HCT116 (cell line): ENCODE data around the gene ANAPC5. TPM values are rescaled to one million over a fixed set of nuclear protein-coding genes. Genes with fewer than 3 reads are reported as not detected.

Experiments
- ATAC-seq: fragments of 200-7000 bp; cut with Tn5 transposase; 2 replicates; pipeline ENCODE4 v1.9.1; 2020; ENCODE audit warnings: mild to moderate bottlenecking, moderate library complexity
- BruUV-seq: library from RNA; stranded (reverse); fragments of 400-500 nt; replicated peaks from 2 replicates; lab custom pipeline; 2021; lab: Mats Ljungman, UMichigan
- CTCF ChIA-PET: fragments of 300-600 bp; sonication (Branson Sonifier 250); formaldehyde crosslinking; loops from one replicate; lab custom pipeline; 2021; ENCODE audit warnings: antibody characterized with exemption; lab: Charles Lee
- POLR2A ChIA-PET: fragments of 300-600, 350-600 bp; sonication (Branson Sonifier 250); formaldehyde crosslinking; loops from one replicate; lab custom pipeline; 2021; ENCODE audit warnings: antibody characterized with exemption; lab: Charles Lee
- RAD21 ChIA-PET, 2 experiments: fragments of 300-600 bp; sonication (Branson Sonifier 250); formaldehyde crosslinking; loops; one replicate each; lab custom pipeline; 2023; ENCODE audit warnings: low total read pairs in 2 of 2; ENCODE audit not compliant: uncharacterized antibody in 2 of 2, unreplicated experiment in 2 of 2, low non-redundant PET in 1 of 2; lab: Charles Lee
- DNase-seq: peaks from one replicate; pipeline ENCODE4 v3.0.0-alpha.2; 2010; ENCODE audit warnings: low read depth, low spot score
- H2AFZ ChIP-seq: fragments of 200-600 bp; shearing (Covaris generic), sonication (generic); 2 replicates; pipeline ENCODE4 v1.6.1; 2017; ENCODE audit warnings: low read depth, mixed run types, mixed read lengths, antibody characterized with exemption, low read length; ENCODE audit not compliant: poor library complexity, severe bottlenecking
- H3K27ac ChIP-seq: 2 replicates; pipeline ENCODE4 v1.5.1; 2012; ENCODE audit warnings: low read depth, low read length
- H3K27me3 ChIP-seq: fragments of 200-600 bp; sonication (generic); 2 replicates; pipeline ENCODE4 v1.6.1; 2016; ENCODE audit warnings: mixed run types, low read length, mixed read lengths; ENCODE audit not compliant: insufficient read depth
- H3K36me3 ChIP-seq, 2 experiments: fragments of 200-500 bp in 1 of 2; fragments of 200-600 bp in 1 of 2; sonication (Bioruptor generic) in 1 of 2; sonication (generic) in 1 of 2; 2 replicates each; pipeline versions ENCODE4 v1.5.1 to v1.6.1; 2014 to 2016; ENCODE audit warnings: low read length in 2 of 2, inconsistent platforms in 1 of 2, mixed read lengths in 1 of 2, mixed run types in 1 of 2; ENCODE audit not compliant: insufficient read depth in 2 of 2, control insufficient read depth in 1 of 2
- H3K4me1 ChIP-seq, 2 experiments: fragments of 200-600 bp in 1 of 2; sonication (generic) in 1 of 2; 2 replicates each; pipeline versions ENCODE4 v1.5.1 to v1.6.1; 2012 to 2017; ENCODE audit warnings: low read length in 2 of 2, inconsistent platforms in 1 of 2, mild to moderate bottlenecking in 1 of 2, mixed read lengths in 1 of 2, mixed run types in 1 of 2, moderate library complexity in 1 of 2; ENCODE audit not compliant: insufficient read depth in 2 of 2, control insufficient read depth in 1 of 2
- H3K4me2 ChIP-seq: fragments of 200-600 bp; sonication (generic); 2 replicates; pipeline ENCODE4 v1.6.1; 2017; ENCODE audit warnings: mixed run types, low read length, mixed read lengths
- H3K4me3 ChIP-seq, 2 experiments: fragments of 200-600 bp in 1 of 2; sonication (generic) in 1 of 2; replicated peaks in 1 of 2; 2 replicates each; pipeline ENCODE4 v1.5.1; 2011 to 2016; ENCODE audit warnings: low read length in 2 of 2, control low read depth in 1 of 2, low read depth in 1 of 2, mild to moderate bottlenecking in 1 of 2, mixed read lengths in 1 of 2, mixed run types in 1 of 2
- H3K79me2 ChIP-seq: fragments of 200-600 bp; sonication (generic); 2 replicates; pipeline ENCODE4 v1.6.1; 2017; ENCODE audit warnings: mild to moderate bottlenecking, mixed run types, low read length, moderate library complexity, mixed read lengths; ENCODE audit not compliant: insufficient read depth
- H3K9ac ChIP-seq: fragments of 200-600 bp; sonication (generic); 2 replicates; pipeline ENCODE4 v1.6.1; 2016; ENCODE audit warnings: low read length, mixed read lengths
- H3K9me2 ChIP-seq: fragments of 200-600 bp; sonication (generic), shearing (Covaris generic); 2 replicates; pipeline ENCODE4 v1.6.1; 2017; ENCODE audit warnings: mixed run types, mild to moderate bottlenecking, moderate library complexity; ENCODE audit not compliant: insufficient read depth
- H3K9me3 ChIP-seq, 2 experiments: fragments of 200-500 bp in 1 of 2; fragments of 200-600 bp in 1 of 2; sonication (Bioruptor generic) in 1 of 2; sonication (generic) in 1 of 2; 2 replicates each; pipeline ENCODE4 v1.6.1; 2014 to 2017; ENCODE audit warnings: low read length in 2 of 2, mixed read lengths in 2 of 2, inconsistent platforms in 1 of 2, low read depth in 1 of 2, mild to moderate bottlenecking in 1 of 2, mixed run types in 1 of 2, moderate library complexity in 1 of 2; ENCODE audit not compliant: control insufficient read depth in 1 of 2, insufficient read depth in 1 of 2
- H4K20me1 ChIP-seq: fragments of 200-600 bp; sonication (generic), shearing (Covaris generic); 2 replicates; pipeline ENCODE4 v1.6.1; 2017; ENCODE audit warnings: mixed run types, mild to moderate bottlenecking, moderate library complexity; ENCODE audit not compliant: insufficient read depth
- CEBPB ChIP-seq: IDR thresholded peaks from 2 replicates; pipeline ENCODE4 v1.6.1; 2012; ENCODE audit warnings: low read depth
- EGR1 ChIP-seq: IDR thresholded peaks from 2 replicates; pipeline ENCODE4 v1.6.1; 2012; ENCODE audit warnings: low read depth
- ELF1 ChIP-seq: IDR thresholded peaks from 2 replicates; pipeline ENCODE4 v1.6.1; 2012; ENCODE audit warnings: low read depth, borderline replicate concordance
- EZH2phosphoT487 ChIP-seq: fragments of 200-600 bp; IDR thresholded peaks from 2 replicates; pipeline ENCODE4 v1.6.1; 2018; ENCODE audit warnings: antibody characterized with exemption, borderline replicate concordance
- FOSL1 ChIP-seq: IDR thresholded peaks from 2 replicates; pipeline ENCODE4 v1.6.1; 2012; ENCODE audit warnings: low read depth
- JUND ChIP-seq: IDR thresholded peaks from 2 replicates; pipeline ENCODE4 v1.6.1; 2012
- MAX ChIP-seq: IDR thresholded peaks from 2 replicates; pipeline ENCODE4 v1.6.1; 2012
- POLR2A ChIP-seq: IDR thresholded peaks from 2 replicates; pipeline ENCODE4 v1.7.0; 2011; ENCODE audit warnings: borderline replicate concordance; ENCODE audit not compliant: insufficient read depth, insufficient read length; ENCODE audit errors: extremely low read depth
- RAD21 ChIP-seq: IDR thresholded peaks from 2 replicates; pipeline ENCODE4 v1.6.1; 2012; ENCODE audit warnings: low read depth, mild to moderate bottlenecking
- REST ChIP-seq: IDR thresholded peaks from 2 replicates; pipeline ENCODE4 v1.6.1; 2012; ENCODE audit warnings: low read depth
- SIN3A ChIP-seq: IDR thresholded peaks from 2 replicates; pipeline ENCODE4 v1.6.1; 2012; ENCODE audit warnings: low read depth
- SP1 ChIP-seq: IDR thresholded peaks from 2 replicates; pipeline ENCODE4 v1.6.1; 2012; ENCODE audit warnings: low read depth
- SRF ChIP-seq: IDR thresholded peaks from 2 replicates; pipeline ENCODE4 v1.6.1; 2012; ENCODE audit warnings: low read depth
- YY1 ChIP-seq: IDR thresholded peaks from 2 replicates; pipeline ENCODE4 v1.6.1; 2011; ENCODE audit warnings: low read length, low read depth, moderate library complexity, mild to moderate bottlenecking; ENCODE audit not compliant: insufficient replicate concordance; ENCODE audit errors: extremely low read depth
- intact Hi-C: fragments of 100-400 bp; cut with micrococcal nuclease; formaldehyde crosslinking; loops from 2 replicates; pipeline ENCODE4 v1.10.0; 2022
- total RNA-seq: library from RNA; stranded (reverse); gene quantifications from one replicate; pipeline ENCODE4 v1.2.1, GENCODE V29; 2021; ENCODE audit not compliant: unreplicated experiment
- TF ChIP-seq, protein P1 (sequence below): IDR thresholded peaks from 2 replicates; pipeline ENCODE4 v1.6.1; 2011; ENCODE audit warnings: mild to moderate bottlenecking, low read length, moderate library complexity; ENCODE audit not compliant: insufficient replicate concordance; ENCODE audit errors: extremely low read depth

Gene ANAPC5
- total RNA-seq, 1 experiment from 2014 or later, result 112 TPM

GRCh38 chr12:121356657-121357056, 4.4 kb upstream of the ANAPC5 start:
- BruUV-seq, result no TSS peak
- Histone ChIP-seq H4K20me1 (no peaks in the 10 kb centered on the region), H3K27ac (no peak overlapping the region), H3K79me2 (peaks cover 6% of the 10 kb centered on the region), H3K9me3 (no peaks in the 10 kb centered on the region), H3K4me3 (no peak overlapping the region), H3K4me2 (no peak overlapping the region), H3K4me1 (peaks cover 0 to 12% of the 10 kb centered on the region in 2 experiments; a peak in 3 of 4 replicates), H3K9me2 (no peaks in the 10 kb centered on the region), H2AFZ (no peak overlapping the region), H3K9ac (no peak overlapping the region), H3K27me3 (no peaks in the 10 kb centered on the region), H3K36me3 (no peaks in the 10 kb centered on the region)
- POLR2A ChIA-PET, result no interaction called here
- CTCF ChIA-PET, result no interaction called here
- no peak for TF ChIP-seq ELF1
- TF ChIP-seq CEBPB, result no peak
- TF ChIP-seq, protein P1, sequence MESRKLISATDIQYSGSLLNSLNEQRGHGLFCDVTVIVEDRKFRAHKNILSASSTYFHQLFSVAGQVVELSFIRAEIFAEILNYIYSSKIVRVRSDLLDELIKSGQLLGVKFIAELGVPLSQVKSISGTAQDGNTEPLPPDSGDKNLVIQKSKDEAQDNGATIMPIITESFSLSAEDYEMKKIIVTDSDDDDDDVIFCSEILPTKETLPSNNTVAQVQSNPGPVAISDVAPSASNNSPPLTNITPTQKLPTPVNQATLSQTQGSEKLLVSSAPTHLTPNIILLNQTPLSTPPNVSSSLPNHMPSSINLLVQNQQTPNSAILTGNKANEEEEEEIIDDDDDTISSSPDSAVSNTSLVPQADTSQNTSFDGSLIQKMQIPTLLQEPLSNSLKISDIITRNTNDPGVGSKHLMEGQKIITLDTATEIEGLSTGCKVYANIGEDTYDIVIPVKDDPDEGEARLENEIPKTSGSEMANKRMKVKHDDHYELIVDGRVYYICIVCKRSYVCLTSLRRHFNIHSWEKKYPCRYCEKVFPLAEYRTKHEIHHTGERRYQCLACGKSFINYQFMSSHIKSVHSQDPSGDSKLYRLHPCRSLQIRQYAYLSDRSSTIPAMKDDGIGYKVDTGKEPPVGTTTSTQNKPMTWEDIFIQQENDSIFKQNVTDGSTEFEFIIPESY, result no peak
- no peak for TF ChIP-seq REST
- no peak for TF ChIP-seq SIN3A
- TF ChIP-seq YY1, result no peak
- no peak for TF ChIP-seq RAD21
- TF ChIP-seq SRF, result no peak
- TF ChIP-seq EGR1, result no peak
- no peak for TF ChIP-seq POLR2A
- TF ChIP-seq EZH2phosphoT487, result no peak
- TF ChIP-seq JUND, result no peak
- no peak for TF ChIP-seq MAX
- TF ChIP-seq FOSL1, result no peak
- TF ChIP-seq SP1, result no peak
- intact Hi-C loops, result no loop called here
- ATAC-seq, result no peak
- RAD21 ChIA-PET, result no interaction called here
- no peak for DNase-seq
